ENCODE data around the gene NOX3. TPM values are rescaled to one million over a fixed set of nuclear protein-coding genes. Genes with fewer than 3 reads are reported as not detected.
"Not testable (repeated sequence)": the region's sequence is repeated elsewhere in the genome, so short reads cannot be mapped to it uniquely, and the experiment has no call there.

NOX3 gene
- total RNA-seq, 1 donor from 2014 or later, result not detected

GRCh38 chr6:155375801-155376200 lies 79.8 kb downstream of the NOX3 start:
- ATAC-seq, result no peak

GRCh38 chr6:155374681-155375080 lies 81.0 kb downstream of the NOX3 start:
- ATAC-seq (no peak), DNase-seq (ENCODE audit: low spot score) (no peak)

More at GRCh38 chr6:155375801-155376200, 79.8 kb downstream of the NOX3 start:
- no peak for DNase-seq (ENCODE audit: low spot score)

GRCh38 chr6:155373276-155373675 lies 82.4 kb downstream of the NOX3 start:
- no peak for DNase-seq (ENCODE audit: low spot score)
- no peak for ATAC-seq

GRCh38 chr6:155372256-155372655 lies 83.4 kb downstream of the NOX3 start:
- DNase-seq (ENCODE audit: low spot score) (no peak), ATAC-seq (no peak)

GRCh38 chr6:155371230-155371629 lies 84.4 kb downstream of the NOX3 start:
- no peak for DNase-seq (ENCODE audit: low spot score)
- peak; percentile 97 for ATAC-seq

- no peak for DNase-seq (ENCODE audit: low spot score)
- no peak for ATAC-seq
Measured at GRCh38 chr6:155366325-155366724, 89.3 kb downstream of the NOX3 start.

GRCh38 chr6:155364844-155365437 lies 90.7 kb downstream of the NOX3 start:
- no peak for ATAC-seq
- no peak for DNase-seq (ENCODE audit: low spot score)

GRCh38 chr6:155364021-155364420 lies 91.6 kb downstream of the NOX3 start:
- not testable (repeated sequence) for ATAC-seq; DNase-seq (ENCODE audit: low spot score)

GRCh38 chr6:155362968-155363632 lies 92.5 kb downstream of the NOX3 start:
- DNase-seq (ENCODE audit: low spot score); ATAC-seq: not testable (repeated sequence)

- DNase-seq (ENCODE audit: low spot score) (no peak), ATAC-seq (no peak)
Measured at GRCh38 chr6:155354167-155354566, 101.5 kb downstream of the NOX3 start.

GRCh38 chr6:155352811-155353210 lies 102.8 kb downstream of the NOX3 start:
- no peak for ATAC-seq
- DNase-seq (ENCODE audit: low spot score), result no peak

GRCh38 chr6:155352130-155352420 lies 103.6 kb downstream of the NOX3 start:
- DNase-seq (ENCODE audit: low spot score), result no peak
- ATAC-seq, result no peak

- no peak for DNase-seq (ENCODE audit: low spot score)
- ATAC-seq, result no peak
Measured at GRCh38 chr6:155351273-155352129, 104.1 kb downstream of the NOX3 start.

- no peak for ATAC-seq
- DNase-seq (ENCODE audit: low spot score), result no peak
Measured at GRCh38 chr6:155349956-155350355, 105.7 kb downstream of the NOX3 start.

GRCh38 chr6:155349129-155349528 lies 106.5 kb downstream of the NOX3 start:
- ATAC-seq (no peak), DNase-seq (ENCODE audit: low spot score) (no peak)

- ATAC-seq (no peak), DNase-seq (ENCODE audit: low spot score) (no peak)
Measured at GRCh38 chr6:155347800-155348199, 107.8 kb downstream of the NOX3 start.

- DNase-seq (ENCODE audit: low spot score) (no peak), ATAC-seq (no peak)
Measured at GRCh38 chr6:155346957-155347356, 108.7 kb downstream of the NOX3 start.

Other genes starting within 250 kb of the NOX3 start
- not detected for gene CLDN20, start 191.8 kb downstream of the NOX3 start, total RNA-seq
- gene TFB1M, start 141.4 kb downstream of the NOX3 start, total RNA-seq, result 22.2 TPM

Data from left lobe of liver (tissue), 2 donors.